Measurements from ENCODE around the gene IGSF3.

Gene IGSF3

DNA sequence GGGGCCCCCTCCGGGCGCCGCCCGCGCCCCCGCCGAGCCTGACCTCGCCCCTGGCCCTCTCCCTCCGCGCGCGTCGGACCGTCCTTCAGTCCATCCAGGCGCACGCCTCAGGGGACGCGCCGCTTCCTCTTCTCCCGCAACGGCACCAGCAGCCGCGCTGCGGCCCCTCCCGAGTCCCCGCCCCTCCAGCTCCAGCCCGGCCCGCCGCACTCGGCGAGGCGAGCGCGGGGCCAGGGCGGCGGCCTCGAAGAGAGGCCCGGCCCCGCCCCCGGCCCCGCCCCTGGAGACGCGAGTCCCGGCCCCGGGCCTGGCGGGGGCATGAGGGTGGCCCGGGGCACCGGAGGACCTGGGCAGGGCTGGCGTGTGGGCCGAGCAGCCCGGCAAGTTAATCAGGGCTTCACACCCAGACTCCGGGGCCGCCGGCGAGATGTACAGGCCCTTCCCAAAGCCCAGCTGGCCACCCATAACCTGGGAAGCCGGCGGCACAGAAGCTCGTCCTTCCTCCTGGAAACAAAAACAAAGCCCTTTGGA is at the start of gene IGSF3:
Gene IGSF3 (minus strand): TSS at position 159 of the 531 bp plus-strand sequence. CDS start 1,407 bp downstream, outside the sequence.
- DNase-seq, result peak; percentile 71

DNA sequence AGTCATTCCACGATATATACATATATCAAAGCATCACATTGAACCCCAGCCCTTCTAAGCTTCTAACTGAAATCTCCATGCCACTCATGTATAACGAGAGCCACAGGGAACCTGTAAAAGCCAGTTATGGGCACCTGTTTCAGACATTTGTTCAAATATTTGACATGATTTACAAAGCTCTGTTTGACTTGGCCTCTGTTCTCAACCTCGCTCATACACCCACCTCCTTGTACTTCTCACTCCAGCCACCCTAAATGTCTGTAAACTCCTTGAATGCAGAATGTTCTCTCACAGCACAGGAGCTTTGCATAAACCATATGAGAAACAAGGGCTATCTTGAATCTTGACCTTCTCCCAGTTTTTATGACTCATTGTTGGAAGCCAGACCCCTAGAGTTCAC is 49.8 kb upstream of the IGSF3 start:
- no peak for DNase-seq

DNA sequence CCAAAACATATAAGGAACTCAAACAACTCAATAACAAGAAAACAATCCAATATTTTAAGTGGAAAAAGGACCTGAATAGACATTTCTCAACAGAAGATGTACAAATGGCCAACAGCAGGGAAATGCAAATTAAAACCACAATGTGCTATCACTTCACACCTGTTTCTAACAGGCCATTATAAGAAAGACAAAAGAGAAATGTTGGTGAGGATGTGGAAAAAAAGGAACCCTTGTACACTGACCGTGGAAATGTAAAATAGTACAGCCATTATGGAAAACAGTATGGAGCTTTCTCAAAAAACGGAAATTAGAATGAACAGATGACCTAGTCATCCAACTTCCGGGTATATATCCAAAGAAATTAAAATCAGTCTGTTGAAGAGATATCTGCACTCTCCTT is 48.9 kb upstream of the IGSF3 start:
- DNase-seq, result no peak

DNA sequence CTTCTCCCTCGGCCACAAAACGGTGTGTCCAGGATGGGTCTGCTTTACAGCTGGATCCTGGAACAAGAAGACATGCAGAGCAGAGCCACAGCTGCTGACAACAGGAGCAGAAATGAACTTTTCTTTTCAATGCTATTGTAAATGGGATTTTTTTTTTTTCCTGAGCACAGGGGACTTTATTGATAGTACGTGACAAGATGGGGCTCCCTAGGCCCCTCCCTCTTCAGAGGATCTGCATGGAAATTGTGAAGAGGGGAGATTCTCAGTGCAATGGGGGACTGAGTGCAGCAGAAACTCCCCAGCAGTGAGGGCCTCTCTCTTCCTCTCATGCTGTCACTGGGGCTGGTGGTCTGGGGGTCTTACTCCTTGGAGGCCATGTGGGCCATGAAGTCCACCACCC is 45.9 kb upstream of the IGSF3 start:
- no peak for DNase-seq

DNA sequence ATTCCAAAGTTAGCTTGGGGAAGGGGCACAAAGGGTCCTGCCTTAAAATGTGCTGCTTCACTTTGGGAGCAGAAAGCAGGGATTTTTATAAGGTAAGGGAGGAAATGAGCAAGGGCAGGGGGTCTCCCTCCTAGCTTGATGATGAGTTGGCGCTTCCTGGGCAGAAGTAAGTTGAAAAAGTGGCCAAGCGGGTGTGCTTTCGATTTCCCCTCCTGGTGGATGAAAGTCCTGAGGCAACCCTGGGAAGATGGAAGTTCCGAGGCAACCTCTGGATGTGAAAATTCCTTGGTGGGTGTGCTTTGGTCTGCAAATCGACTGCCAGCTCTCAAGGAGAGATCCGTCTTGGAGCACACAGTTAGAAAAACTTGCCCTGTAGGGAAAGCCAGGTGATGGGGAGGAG is 45.0 kb upstream of the IGSF3 start:
- DNase-seq, result no peak

DNA sequence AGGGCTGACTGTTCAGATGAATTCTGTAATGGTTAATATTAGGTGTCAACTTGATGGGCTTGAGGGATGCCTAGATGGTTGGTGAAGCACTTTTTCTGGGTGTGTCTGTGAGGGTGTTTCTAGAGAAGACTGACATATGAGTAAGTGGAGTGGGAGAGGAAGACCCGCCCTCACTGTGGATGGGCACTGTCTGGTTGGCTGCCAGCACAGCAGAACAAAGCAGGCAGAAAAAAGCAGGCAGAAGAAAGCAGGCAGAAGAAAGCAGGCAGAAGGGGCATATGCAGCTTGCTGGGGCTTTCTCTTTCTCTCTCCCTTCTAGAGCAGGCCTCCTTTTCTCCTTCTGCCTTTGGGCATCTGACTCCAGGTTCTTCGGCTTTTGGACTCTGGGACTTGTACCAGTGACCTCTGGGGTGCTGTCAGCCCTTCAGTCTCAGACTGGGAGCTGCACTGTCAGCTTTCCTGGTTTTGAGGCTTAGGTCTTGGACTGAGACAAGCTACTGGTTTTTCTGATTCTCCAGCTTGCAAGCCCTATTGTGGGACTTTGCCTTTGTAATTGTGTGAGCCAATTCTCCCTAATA is 43.8 kb upstream of the IGSF3 start:
- DNase-seq, result no peak

DNA sequence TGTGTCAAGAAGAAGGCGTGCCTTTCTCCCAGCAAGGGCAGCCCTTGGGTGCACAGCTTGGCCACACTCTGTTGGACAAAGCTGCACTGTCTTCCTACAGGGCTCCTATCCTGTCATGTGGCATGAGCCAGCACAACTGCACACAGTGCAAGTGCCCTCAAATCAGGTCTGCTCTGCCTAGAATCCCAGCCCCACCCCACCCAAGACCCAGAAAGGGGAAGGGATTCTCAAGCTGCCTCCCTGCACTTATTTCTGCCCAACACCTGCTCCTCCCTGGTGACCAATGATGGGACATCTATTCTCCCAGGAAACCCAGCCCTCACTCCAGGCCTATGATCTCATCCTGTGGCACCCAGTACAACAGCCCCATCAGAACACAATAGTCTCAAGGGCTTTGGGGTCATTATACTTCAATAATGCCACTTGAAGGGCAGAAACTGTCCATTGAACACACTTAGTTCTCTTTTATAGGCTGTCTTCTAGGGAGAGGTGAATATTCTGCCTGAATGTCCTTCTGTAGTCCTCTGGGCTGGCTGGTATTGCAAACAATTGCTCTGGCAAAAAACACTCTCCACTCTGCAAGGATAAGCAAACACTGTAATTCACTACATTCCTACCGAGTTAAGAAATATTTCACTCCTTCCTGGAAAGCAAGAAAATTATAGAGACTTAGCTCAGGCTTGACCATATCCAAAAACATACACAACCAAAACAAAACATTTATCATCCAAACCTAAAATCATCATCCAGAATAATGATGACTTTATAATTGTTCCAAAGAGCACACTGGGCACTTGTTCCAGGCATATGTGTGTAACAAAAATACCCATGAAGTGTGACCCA is 43.1 kb upstream of the IGSF3 start:
- no peak for DNase-seq

DNA sequence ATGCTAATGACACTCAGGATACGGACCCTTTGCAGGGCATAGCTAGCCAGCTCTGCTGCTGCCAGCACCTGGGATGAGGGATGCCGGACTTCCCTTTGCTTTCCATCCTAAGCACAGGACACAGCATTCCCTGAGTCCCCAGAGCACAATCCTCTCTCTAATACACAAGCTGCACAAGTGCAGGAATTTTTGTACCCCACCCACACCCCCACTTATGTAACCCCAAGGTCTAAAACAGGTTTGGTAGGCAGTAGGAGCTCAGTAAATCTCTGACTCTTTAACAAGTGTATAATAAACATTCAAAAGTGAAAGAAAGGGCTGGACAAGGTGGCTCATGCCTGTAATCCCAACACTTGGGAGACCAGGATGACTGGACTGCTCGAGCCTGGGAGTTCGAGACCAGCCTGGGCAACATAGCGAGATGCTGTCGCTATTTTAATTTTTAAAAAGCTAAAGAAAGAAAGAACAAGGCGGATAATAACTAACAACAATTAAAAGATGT is 42.2 kb upstream of the IGSF3 start:
- no peak for DNase-seq

DNA sequence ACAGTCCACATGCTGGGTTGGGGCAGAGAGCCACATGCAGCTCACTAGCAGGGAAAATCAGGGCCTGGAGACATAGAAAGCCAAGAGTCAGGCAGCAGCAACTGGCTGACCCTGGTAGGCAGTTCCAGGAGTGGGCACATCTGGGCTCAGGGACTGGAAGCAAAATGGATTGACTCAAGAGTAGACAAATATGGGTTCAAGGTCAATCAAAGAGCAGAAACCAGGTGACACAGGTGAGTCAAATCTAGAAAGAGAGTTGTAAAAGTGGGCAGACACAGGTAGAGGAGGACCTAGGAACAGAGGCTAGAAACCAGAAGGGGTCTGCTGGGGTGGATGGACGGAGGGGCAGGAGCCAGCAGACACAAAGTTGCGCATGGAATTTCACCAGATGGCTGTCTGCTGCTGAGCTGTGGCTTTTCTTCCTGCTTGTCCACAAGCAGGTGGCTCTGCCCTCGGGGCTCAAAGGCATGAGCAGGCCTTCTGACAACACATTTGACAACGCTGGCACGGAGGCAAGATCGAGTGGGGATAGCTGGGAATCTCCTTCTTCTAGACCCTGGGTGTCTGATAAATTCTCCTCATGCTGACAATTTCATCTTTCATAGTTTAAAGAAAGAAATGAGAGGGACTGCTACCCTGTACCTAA is 40.8 kb upstream of the IGSF3 start:
- DNase-seq, result no peak

DNA sequence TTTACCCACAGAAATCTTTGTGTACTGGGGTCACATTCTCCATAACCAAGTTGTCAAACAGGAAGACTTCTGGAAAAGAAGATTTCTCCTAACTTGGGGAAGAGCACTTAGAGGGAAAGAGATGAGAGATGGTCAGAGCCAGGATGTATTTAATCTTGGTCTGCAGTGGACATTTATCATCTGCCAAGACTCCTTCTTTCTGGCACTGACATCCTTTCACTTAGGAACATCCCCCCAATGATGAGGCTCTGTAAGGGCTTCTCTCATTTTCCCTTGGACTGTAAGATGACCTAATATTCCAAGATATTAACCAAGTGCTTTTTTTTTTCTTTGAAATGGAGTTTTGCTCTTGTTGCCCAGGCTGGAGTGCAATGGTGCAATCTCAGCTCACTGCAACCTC is 39.3 kb upstream of the IGSF3 start:
- no peak for DNase-seq

DNA sequence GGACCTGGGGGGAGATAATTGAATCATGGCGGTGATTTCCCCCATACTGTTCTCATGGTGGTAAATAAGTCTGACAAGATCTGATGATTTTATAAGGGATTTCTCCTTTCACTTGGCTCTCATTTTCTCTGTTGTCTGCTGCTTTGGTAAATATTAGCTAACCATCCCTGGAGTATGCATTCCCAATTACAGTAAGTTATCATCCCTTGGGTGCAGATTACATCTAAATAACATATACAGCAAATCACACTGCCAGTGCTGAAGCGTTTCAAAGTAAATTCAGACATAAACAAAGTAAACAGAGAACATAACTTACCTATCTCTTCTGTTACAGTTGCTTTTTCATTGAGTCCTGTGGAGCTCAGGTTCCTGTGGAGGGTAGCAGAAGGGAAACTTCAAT is 38.6 kb upstream of the IGSF3 start:
- DNase-seq, result no peak

DNA sequence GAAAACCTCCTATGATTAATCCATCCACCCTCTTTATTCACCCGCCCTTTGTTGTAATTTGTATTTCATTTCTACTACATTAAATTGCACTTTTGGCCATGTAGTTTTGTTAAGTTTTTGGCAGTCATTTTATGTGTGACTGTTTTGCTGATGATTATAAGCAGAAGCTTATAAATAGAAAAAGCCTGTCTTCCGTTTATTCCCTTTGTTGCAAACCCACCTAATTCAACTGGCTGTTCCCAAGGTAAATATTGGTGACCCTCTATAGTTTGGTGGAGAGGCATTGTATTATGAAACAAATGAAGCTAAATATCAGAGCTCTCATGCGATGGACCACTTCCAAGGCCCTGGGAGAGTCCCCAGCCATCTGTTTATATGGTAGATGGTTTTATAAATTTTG is 36.7 kb upstream of the IGSF3 start:
- DNase-seq, result no peak

DNA sequence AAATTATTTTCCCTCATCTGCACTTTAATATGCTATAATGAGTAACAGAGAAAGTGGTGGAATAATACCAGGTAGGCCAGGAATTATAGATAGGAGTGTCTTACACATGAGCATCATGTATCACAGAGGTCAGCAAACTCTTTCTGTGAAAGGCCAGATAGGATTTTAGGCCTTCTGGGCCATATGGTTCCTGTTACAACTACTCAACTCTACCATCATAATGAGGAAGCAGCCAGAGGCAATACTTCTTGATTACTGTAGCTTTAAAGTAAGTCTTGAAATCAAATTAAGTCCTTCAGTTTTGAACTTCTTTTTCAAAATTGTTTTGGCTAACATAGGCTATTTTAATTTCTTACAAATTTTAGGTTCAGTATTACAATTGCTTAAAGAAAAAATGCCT is 32.1 kb upstream of the IGSF3 start:
- no peak for DNase-seq

DNA sequence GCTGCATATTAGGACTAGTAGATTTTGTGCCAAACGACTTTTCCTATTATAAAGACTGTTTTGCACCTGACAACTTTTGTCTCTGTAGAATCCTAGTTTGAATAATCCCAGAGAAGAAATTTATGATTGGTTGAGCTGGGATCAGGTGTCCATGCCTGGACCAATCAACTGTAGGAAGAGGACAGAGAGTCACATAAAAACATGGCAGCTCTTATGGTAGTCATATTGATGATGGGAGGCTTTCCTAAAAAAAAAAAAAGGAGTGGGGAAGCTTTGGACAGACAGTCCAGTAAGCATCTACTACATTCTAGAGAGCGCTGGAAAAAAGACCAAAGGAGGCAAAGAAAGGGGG is 30.7 kb upstream of the IGSF3 start:
- DNase-seq, result no peak

DNA sequence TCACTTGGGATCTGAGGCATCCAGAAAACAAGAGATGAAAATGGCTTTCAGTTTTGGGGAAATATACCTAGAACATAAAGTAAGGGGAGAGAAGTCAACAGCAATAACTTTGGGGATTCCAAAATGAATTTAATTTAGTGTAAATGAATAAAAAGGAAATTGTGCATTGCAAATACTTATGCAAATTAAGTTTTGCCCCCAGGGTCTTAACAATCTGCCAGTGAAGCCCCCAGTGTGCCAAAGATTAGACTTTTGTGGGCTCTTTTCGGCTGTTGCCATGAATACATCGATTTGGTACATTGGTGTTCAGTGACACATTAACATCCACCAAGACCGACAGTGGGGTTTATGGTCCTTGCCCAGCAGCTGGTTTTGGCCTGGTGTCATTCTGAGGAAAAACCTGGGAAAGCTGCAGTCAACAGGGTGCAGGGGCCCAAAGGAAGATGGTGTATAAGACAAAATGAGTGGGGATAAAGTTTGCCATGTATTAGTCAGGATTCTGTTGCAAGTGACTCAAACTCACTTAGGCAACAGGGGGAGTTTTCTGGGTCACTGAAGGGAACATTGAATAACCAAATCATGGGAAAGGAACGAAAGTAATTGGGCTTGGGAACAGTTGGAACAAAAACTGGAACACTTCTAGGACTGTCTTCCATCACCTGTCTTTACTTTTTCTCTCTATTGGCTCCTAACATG is 30.2 kb upstream of the IGSF3 start:
- DNase-seq, result no peak

DNA sequence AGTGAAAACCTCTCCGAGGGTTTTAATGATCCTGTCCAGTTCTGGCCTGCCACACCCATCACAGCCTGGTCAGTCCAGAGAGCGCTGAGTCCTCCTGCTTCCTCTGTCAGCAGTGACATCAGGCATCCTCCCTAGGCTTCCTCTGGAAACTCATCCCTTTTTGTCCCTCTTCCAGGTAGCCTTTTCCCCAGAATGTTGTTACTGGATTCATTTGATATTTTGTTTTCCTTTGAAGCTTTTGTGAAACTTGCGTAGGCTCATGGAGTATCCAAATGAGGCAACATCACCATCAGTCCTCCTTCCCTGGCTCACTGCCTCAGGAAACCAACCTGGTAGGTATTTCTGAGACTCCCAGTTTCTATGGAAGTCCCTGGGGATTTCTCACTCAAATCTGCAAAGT is 27.0 kb upstream of the IGSF3 start:
- no peak for DNase-seq

DNA sequence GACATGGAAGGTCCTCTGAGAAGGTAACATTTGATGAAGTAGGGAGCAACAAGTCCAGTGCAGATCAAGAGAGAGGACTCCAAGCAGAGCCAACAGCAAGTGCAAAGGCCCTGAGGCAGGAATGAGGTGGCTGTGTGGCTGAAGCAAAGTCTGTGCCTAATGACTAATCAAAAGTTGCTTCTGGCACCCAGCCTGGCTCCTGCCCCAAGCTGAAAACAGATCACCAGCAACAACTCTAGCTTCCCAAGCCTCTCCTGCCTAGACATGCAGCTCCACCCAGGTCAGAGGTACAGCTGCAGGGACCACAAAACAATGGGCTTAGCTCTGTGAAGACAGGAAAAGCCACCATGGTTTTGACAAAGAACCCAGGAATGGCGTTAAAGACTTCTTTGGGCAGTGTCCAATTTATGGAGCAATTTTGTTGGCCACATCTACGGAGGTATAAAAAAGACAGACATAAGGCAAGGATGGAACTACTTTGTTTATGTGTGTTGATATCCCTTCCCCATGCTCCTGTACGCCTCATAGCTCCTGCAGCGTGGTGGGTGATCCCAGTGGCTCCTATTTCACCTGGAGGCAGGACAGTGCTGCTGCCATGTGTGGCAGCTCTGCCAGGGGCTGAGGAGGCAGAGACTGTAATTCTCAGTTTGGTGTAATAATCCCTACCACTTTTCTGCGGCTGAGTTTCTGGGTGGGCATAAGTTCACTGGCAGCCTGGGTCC is 26.4 kb upstream of the IGSF3 start:
- DNase-seq, result no peak

DNA sequence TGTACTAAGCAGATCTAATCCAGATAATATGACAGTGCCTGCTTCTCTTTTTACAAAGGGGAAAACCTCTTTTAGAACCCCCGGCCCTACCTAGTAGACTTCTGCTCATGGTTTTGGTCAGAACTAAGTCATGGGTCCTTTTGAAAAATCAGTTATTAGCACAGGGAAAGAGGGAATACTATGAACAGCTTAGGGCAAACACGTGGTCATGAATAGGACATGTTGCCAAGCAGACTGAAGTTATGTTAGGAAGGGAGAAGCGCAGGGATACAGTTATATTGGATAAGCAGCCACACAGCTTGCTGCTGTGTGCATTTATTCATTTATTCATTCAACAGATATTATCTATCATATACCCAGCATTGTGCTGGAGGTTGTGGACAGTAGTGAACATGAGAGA is 25.3 kb upstream of the IGSF3 start:
- DNase-seq, result no peak

DNA sequence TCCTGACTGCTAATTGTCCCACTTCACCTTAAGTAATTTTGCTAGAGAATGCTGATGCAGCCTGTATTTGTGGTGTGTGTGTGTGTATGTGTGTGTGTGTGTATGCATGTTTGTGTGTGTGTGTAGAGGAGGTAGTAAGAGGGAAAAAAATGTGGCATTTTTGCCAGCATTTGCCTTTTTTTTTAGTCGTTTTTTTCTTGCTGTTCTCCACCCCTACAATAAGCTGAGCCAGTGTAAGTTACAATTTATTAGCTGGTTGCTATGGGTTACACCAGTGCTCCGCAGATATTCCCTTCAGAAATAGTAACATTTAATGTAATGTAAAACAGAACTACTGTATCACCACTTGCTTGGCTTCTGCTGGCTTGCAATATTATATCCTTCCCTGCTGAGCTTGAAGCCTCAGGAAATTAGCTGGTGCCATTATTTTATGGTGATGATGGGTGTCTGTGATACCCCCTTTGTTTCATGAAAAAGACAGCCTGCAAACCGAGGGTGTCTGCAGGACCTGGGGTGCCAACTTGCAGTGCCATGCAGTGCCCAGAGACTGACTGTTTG is 23.4 kb upstream of the IGSF3 start:
- DNase-seq, result no peak

DNA sequence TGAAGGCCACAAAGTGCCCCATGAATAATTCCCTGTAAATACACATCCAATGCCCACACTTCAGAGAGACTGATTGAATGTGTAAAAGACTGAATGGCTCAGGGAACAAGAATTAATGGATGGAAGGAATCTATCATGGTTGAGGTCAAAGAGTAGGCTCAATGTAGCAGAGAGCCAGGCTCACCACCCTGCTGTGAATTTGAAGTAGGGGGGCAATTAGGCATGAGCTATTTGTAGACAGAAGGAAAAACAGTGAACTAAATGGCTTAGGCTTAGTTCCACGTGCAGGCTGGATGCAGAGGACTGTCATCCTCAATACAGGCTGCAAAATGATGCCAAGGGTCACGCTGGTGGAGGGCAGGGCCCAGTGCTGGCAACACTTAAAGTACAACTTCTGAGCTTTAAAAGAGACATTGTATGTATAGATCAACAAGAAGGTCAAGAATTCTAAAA is 22.9 kb upstream of the IGSF3 start:
- no peak for DNase-seq

DNA sequence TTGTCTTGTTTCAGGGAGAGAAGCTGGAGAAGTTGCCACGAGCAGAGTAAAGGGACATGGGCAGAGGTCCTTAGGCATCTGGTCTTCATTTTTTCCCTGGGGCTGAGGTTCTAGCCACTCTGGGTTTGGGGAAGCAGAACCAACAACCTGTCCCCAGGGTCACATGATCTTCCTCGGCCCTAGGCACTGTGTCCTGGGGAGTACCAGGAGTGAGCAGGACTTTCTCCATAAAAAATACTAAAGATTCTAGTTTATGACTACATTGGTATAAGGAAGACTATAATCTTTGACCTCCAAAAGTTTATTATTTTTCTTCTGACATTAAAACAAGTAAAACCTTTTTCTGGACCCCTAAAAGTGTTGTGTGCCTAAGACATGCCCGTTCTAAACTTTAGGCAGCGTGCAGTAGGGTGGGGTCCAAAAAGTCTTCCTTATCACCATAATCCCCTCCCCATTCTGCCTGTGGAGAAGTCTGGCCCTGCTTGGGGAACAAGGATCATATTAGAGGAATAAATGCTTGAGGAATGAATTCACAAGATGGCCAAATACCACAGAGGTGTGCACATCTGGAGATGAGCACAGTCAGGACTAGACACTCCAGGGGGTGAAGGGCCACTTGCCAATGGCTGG is 19.3 kb upstream of the IGSF3 start:
- DNase-seq, result no peak

DNA sequence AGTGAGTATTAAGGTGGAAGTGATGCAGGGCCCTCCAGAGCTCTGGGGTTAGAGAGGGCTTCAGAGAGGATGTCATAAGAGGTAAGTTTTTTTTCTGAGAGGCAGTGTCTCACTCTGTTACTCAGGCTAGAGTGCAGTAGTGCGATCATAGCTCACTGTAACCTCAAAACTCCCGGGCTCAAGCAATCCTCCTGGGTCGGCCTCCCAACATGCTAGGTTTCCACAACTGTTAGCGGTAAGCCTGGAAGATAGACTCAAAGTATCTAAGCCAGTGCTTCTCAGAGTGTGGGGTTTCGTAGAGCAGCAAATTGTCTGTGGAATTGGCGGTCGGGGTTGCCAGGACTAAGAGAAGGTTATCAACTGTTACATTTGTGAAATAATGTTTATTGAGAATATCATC is 18.6 kb upstream of the IGSF3 start:
- DNase-seq, result no peak

Measured in CD4-positive, alpha-beta T cell treated with Interleukin-17A for 4 hours (primary cell).